ENCODE results near the gene CCDC106. TPM values are rescaled to one million over a fixed set of nuclear protein-coding genes. Genes with fewer than 3 reads are reported as not detected.

The CCDC106 gene
- total RNA-seq, 2 experiments from 2014 or later: 8.8 to 11.2 TPM

DNA sequence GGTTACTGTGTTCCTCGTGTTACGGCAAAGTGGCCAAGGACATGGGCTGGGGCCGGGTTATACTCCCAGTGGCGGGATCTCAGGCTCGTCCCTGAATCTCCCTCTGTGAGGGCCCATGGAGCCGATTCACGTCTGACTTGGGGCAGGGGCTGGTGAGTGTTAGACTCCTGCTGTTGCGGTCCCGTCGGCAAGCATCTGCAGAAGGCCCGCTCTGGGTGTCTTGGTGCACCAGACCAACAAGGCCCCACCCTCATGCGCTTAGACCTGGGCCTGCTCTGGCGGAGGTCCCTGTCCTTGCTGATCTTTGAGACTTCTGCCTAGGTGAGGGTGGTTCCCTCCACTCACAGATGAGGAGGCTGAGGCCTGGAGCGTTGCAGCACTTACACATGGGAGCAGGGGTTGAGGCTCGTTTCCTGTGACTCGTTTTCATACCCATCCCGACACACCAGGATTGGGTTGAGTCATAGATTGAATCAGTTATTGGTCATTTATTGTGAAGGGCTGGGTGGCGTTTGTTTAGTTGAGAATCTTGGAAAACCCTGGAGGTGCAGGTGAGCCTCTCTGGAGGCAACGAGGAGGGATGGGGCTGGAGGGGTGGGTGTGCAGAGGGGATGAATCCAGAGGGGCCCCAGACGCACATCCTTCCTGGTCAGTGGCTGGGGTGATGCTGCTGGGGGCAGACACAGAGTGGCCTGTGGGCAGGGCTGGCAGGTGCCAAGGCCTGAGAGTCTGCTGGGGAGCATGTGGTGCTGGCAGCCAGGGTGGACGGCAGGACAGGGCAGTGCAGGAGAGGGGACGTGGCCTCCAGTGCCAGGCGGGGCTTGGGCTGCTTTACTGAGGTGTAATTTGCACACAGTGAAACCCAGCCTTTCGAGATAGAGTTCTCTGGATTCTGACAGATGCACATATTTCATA, 31.6 kb downstream of the CCDC106 start:
- no peak overlapping the region for H3K4me3 Mint-ChIP-seq
- peaks cover 43% of the 10 kb centered on the region for H3K4me1 Mint-ChIP-seq (ENCODE audit: low read depth)
- H3K9me3 Mint-ChIP-seq: no peaks in the 10 kb centered on the region
- DNase-seq (no peak), ATAC-seq (no peak)
- no peaks in the 10 kb centered on the region for H3K27me3 Mint-ChIP-seq
- peak overlapping the region; percentile 30 for H3K27ac Mint-ChIP-seq
- TF ChIP-seq, protein P1, sequence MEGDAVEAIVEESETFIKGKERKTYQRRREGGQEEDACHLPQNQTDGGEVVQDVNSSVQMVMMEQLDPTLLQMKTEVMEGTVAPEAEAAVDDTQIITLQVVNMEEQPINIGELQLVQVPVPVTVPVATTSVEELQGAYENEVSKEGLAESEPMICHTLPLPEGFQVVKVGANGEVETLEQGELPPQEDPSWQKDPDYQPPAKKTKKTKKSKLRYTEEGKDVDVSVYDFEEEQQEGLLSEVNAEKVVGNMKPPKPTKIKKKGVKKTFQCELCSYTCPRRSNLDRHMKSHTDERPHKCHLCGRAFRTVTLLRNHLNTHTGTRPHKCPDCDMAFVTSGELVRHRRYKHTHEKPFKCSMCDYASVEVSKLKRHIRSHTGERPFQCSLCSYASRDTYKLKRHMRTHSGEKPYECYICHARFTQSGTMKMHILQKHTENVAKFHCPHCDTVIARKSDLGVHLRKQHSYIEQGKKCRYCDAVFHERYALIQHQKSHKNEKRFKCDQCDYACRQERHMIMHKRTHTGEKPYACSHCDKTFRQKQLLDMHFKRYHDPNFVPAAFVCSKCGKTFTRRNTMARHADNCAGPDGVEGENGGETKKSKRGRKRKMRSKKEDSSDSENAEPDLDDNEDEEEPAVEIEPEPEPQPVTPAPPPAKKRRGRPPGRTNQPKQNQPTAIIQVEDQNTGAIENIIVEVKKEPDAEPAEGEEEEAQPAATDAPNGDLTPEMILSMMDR (IDR thresholded peaks at IDR 0.05): no peak
- POLR2A ChIA-PET: no interaction called here
- intact Hi-C loops (cut with micrococcal nuclease): no loop called here
- CTCF ChIA-PET: no interaction called here
- H3K36me3 Mint-ChIP-seq (ENCODE audit: low read depth): peaks cover 33% of the 10 kb centered on the region

DNA sequence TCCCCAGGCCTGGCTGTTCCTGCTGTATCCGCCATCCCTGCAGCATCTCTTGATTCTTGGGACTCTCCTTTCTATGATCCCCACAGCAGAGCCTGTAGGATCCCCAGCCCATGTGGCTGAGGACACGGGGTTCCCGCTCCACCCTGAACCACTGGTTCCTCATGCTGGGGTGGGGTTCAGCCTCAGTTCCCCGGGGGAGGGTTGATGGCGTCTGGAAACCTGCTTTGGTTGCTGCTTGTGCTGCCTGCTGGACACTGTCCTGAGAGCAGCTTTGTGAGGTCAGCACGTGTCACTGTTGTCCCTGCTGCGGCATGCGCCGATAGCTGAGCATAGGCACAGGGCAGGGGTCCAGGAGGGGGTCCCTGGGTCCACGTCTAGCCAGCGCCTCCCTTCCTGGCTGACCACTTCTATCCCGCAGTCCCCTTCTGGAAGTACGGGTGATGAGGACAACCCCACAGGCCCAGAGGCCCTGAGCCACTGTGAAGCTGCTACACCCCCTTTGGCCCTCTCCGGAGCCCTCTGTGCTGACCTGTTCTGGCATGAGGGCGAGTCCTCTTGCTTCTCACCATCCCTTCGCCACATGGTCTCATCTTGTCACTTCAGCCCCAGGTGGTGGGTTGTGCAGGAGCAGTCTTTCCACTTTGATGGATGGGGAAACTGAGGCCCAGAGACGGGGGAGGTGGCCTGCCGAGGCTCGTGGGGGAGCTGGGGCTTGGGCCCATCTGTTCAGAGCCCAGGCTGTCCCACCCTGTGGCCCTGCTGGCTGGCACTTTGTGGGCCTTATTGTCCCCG, 32.5 kb downstream of the CCDC106 start:
- POLR2A ChIA-PET: interaction anchor here (0.9 kb wide), 1 partner anchor 13 kb away, joined by 3 read pairs; no protein-coding TSS in a partner anchor
- no peak for DNase-seq
- ATAC-seq: no peak
- H3K27me3 Mint-ChIP-seq: no peaks in the 10 kb centered on the region
- peaks cover 31% of the 10 kb centered on the region for H3K36me3 Mint-ChIP-seq (ENCODE audit: low read depth)
- H3K27ac Mint-ChIP-seq: peak overlapping the region; percentile 46
- no peaks in the 10 kb centered on the region for H3K9me3 Mint-ChIP-seq
- H3K4me1 Mint-ChIP-seq (ENCODE audit: low read depth): peaks cover 43% of the 10 kb centered on the region
- intact Hi-C loops (cut with micrococcal nuclease): no loop called here
- no peak overlapping the region for H3K4me3 Mint-ChIP-seq
- TF ChIP-seq, protein P1 (IDR thresholded peaks at IDR 0.05): no peak
- CTCF ChIA-PET: no interaction called here

DNA sequence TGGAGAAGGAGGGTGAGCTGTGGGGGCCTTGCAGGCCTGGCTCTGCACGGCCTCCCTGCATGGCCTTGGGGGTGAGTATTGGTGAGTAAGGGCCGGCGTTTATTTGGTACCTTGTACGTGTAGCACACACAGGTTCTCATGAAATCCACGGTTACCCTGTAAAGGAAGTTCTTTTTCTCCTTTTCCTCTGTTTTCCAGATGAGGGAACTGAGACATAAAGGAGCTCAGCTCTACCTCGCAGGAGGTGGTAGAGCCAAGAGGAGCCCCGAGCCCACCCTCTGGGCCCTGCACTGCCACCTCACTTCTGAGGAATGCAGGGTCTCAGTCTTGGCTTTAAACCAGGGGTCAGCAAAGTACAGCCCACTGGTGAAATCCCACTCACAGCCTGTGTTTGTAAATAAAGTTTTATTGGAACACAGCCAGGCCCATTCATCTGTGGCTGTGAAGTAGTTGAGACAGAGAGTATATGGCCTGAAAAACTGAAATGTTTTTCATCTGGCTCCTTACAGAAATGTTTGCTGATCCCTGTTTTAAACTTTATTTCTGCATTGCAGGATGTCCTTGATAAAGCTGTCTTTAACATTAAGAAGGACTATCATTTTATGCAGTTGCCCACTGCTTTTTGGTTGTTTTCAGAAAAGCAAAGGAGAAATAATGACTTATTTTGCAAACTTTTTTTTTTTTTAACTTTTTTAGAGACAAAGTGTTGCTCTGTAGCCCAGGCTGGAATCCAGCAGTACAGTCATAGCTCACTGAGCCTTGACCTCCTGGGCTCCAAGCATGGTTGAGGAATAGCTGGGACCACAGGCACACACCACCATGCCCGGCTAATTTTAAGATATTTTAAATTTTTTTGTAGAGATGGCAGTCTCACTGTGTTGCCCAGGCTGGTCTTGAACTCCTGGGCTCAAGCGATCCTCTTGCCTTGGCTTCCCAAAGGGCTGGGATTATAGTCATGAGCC, 33.4 kb downstream of the CCDC106 start:
- H3K27me3 Mint-ChIP-seq: no peaks in the 10 kb centered on the region
- TF ChIP-seq, protein P1 (IDR thresholded peaks at IDR 0.05): no peak
- no peaks in the 10 kb centered on the region for H3K9me3 Mint-ChIP-seq
- ATAC-seq: no peak
- peaks cover 43% of the 10 kb centered on the region for H3K4me1 Mint-ChIP-seq (ENCODE audit: low read depth)
- ChIA-PET CTCF (interaction anchor here (1.0 kb wide), 1 partner anchor 28 kb away, joined by 3 read pairs; no protein-coding TSS in a partner anchor), POLR2A (interaction anchor here (0.9 kb wide), 1 partner anchor 14 kb away, joined by 3 read pairs; no protein-coding TSS in a partner anchor)
- no peak for DNase-seq
- no peak overlapping the region for H3K4me3 Mint-ChIP-seq
- peaks cover 32% of the 10 kb centered on the region for H3K36me3 Mint-ChIP-seq (ENCODE audit: low read depth)
- H3K27ac Mint-ChIP-seq: no peak overlapping the region
- intact Hi-C loops (cut with micrococcal nuclease): no loop called here

DNA sequence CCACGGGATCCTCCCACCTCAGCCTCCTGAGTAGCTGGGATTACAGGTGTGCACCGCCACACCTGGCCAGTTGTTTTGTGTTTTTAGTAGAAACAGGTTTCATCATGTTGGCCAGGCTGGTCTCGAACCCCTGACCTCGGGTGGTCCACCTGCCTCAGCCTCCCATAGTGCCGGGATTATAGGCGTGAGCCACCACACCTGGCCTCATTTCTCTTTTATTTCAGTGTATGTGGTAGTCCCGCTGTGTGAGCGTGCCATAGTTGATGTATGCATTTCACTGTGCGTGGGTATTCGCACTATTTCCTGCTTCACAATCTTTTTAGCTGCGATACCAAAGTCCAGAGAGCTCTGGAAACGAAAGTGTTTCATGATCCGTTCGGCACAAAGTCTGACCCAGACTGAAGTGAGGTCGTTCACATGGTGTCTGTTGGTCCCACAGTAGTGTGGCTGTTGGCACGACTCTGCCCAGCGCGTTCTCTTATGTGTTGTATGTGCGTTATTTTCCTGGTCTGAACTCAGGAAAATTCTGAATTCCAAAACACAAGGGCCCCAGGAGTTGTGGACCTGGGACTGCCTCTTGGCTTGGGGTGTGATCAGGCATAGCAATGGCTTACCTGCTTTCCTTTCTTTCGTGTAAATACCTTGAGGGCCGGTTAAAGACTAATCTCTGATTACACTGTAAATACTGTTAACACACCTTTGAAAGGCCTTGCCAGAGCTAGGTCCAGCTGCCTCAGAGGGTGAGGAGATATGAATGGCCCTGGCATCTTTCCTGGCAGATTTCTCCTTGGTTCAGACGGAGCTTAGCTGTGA, 35.6 kb downstream of the CCDC106 start:
- TF ChIP-seq, protein P1 (IDR thresholded peaks at IDR 0.05): no peak
- ChIA-PET CTCF (no interaction called here), POLR2A (no interaction called here)
- Mint-ChIP-seq H3K9me3 (no peaks in the 10 kb centered on the region), H3K4me3 (no peak overlapping the region), H3K27ac (no peak overlapping the region), H3K36me3 (ENCODE audit: low read depth) (peaks cover 18% of the 10 kb centered on the region), H3K27me3 (no peaks in the 10 kb centered on the region), H3K4me1 (ENCODE audit: low read depth) (peaks cover 28% of the 10 kb centered on the region)
- intact Hi-C loops (cut with micrococcal nuclease): no loop called here
- no peak for ATAC-seq
- no peak for DNase-seq
